OCI-LY7 (cell line): Measurements from ENCODE around the gene MKNK2. TPM values are rescaled to one million over a fixed set of nuclear protein-coding genes. Genes with fewer than 3 reads are reported as not detected.
A peak's percentile ranks its signal among the peaks of the same experiment; 100 is the strongest.

Experiments used
- BruUV-seq: library from RNA; stranded (reverse); fragments of 400-500 nt; replicated peaks from 2 replicates; lab custom pipeline; 2021; lab: Mats Ljungman, UMichigan
- CTCF ChIA-PET: fragments of 300-600 bp; sonication (Branson Sonifier 250); formaldehyde crosslinking; loops from one replicate; lab custom pipeline; 2022; ENCODE audit warnings: antibody characterized with exemption; ENCODE audit not compliant: unreplicated experiment; lab: Charles Lee
- POLR2A ChIA-PET: fragments of 300-600 bp; sonication (Branson Sonifier 250); formaldehyde crosslinking; loops from one replicate; lab custom pipeline; 2022; ENCODE audit warnings: antibody characterized with exemption; lab: Charles Lee
- DNase-seq: peaks from one replicate; pipeline ENCODE4 v3.0.0-alpha.2; 2015; ENCODE audit warnings: low spot score
- H2AFZ ChIP-seq: fragments of 200-600 bp; sonication (generic), shearing (Covaris generic); 2 replicates; pipeline ENCODE4 v1.6.1; 2014; ENCODE audit warnings: mild to moderate bottlenecking, antibody characterized with exemption, low read length, moderate library complexity
- H3K27ac ChIP-seq: fragments of 200-600 bp; sonication (generic); 2 replicates; pipeline ENCODE4 v1.5.1; 2014; ENCODE audit warnings: mixed run types, low read depth, mild to moderate bottlenecking, moderate library complexity, low read length, inconsistent platforms; ENCODE audit not compliant: poor library complexity, severe bottlenecking
- H3K36me3 ChIP-seq: fragments of 200-600 bp; sonication (generic); 2 replicates; pipeline ENCODE4 v1.6.1; 2014; ENCODE audit warnings: mild to moderate bottlenecking, antibody characterized with exemption, low read length, moderate library complexity, mixed read lengths; ENCODE audit not compliant: insufficient read depth
- H3K4me1 ChIP-seq: fragments of 200-600 bp; sonication (generic); 2 replicates; pipeline ENCODE4 v1.5.1; 2014; ENCODE audit warnings: mild to moderate bottlenecking, low read length; ENCODE audit not compliant: insufficient read depth, poor library complexity, severe bottlenecking
- H3K4me2 ChIP-seq: fragments of 200-600 bp; sonication (generic); 2 replicates; pipeline ENCODE4 v1.6.1; 2014; ENCODE audit warnings: mild to moderate bottlenecking, low read length
- H3K4me3 ChIP-seq: fragments of 200-600 bp; sonication (generic); 2 replicates; pipeline ENCODE4 v1.5.1; 2014; ENCODE audit warnings: mild to moderate bottlenecking, low read depth, low read length; ENCODE audit not compliant: poor library complexity, severe bottlenecking
- H3K79me2 ChIP-seq: fragments of 200-600 bp; sonication (generic); 2 replicates; pipeline ENCODE4 v1.6.1; 2016; ENCODE audit warnings: low read depth, mild to moderate bottlenecking, low read length, moderate library complexity, mixed read lengths; ENCODE audit not compliant: insufficient read depth
- H3K9me2 ChIP-seq: fragments of 200-600 bp; sonication (generic); 2 replicates; pipeline ENCODE4 v1.6.1; 2016; ENCODE audit warnings: mild to moderate bottlenecking, low read length, mixed read lengths; ENCODE audit not compliant: insufficient read depth
- H3K9me3 ChIP-seq: fragments of 200-600 bp; sonication (generic); 2 replicates; pipeline ENCODE4 v1.6.1; 2014; ENCODE audit warnings: mild to moderate bottlenecking, mixed run types, low read length, mixed read lengths
- H4K20me1 ChIP-seq: fragments of 200-600 bp; sonication (generic); 2 replicates; pipeline ENCODE4 v1.6.1; 2014; ENCODE audit warnings: mild to moderate bottlenecking, antibody characterized with exemption, low read length, moderate library complexity, mixed read lengths; ENCODE audit not compliant: insufficient read depth
- CTCF ChIP-seq: fragments of 200-600 bp; sonication (generic); conservative IDR thresholded peaks from 2 replicates; pipeline ENCODE4 v1.5.1; 2014; ENCODE audit warnings: mild to moderate bottlenecking, antibody characterized with exemption, low read length, moderate library complexity, mixed read lengths
- EZH2phosphoT487 ChIP-seq: fragments of 200-600 bp; sonication (generic); IDR thresholded peaks from 2 replicates; pipeline ENCODE4 v1.6.1; 2018; ENCODE audit warnings: low read depth, borderline replicate concordance, mild to moderate bottlenecking, mixed run types, antibody characterized with exemption, low read length, moderate library complexity, mixed read lengths
- intact Hi-C: fragments of 100-400 bp; cut with micrococcal nuclease; formaldehyde crosslinking; loops from one replicate; pipeline ENCODE4 v1.10.0; 2022; ENCODE audit not compliant: unreplicated experiment
- total RNA-seq, 2 experiments: library from RNA; depleted of rRNA in 1 of 2; stranded (reverse); fragments of >200 nt in 1 of 2; shearing (Covaris generic) in 1 of 2; gene quantifications; 2 replicates each; pipeline ENCODE4 v1.2.3, GENCODE V29; 2014 to 2022

MKNK2 gene
- total RNA-seq, 2 experiments from 2014 or later, result 115 to 225 TPM

GRCh38 chr19:2072757-2073551 lies 21.9 kb upstream of the MKNK2 start:
- H3K9me3 ChIP-seq, result no peaks in the 10 kb centered on the region
- no TSS peak for BruUV-seq
- H3K27ac ChIP-seq, result peak overlapping the region; percentile 69
- CTCF ChIA-PET, result no interaction called here
- H3K79me2 ChIP-seq, result peaks cover 18% of the 10 kb centered on the region; the same call in 1 of the 2 replicates
- H3K9me2 ChIP-seq, result no peaks in the 10 kb centered on the region
- H3K4me2 ChIP-seq, result no peak overlapping the region
- H3K36me3 ChIP-seq, result peaks cover 92% of the 10 kb centered on the region
- DNase-seq, result no peak
- H3K4me1 ChIP-seq, result peaks cover 28% of the 10 kb centered on the region
- no peak overlapping the region for H2AFZ ChIP-seq
- no peak overlapping the region for H3K4me3 ChIP-seq
- POLR2A ChIA-PET, result no interaction called here
- intact Hi-C loops, result no loop called here
- TF ChIP-seq CTCF (no peak), EZH2phosphoT487 (no peak)
- no peaks in the 10 kb centered on the region for H4K20me1 ChIP-seq

- ChIA-PET CTCF (no interaction called here), POLR2A (interaction anchor here (0.8 kb wide), 1 partner anchor 21 kb away, joined by 3 read pairs; no protein-coding TSS in a partner anchor)
- TF ChIP-seq CTCF (no peak), EZH2phosphoT487 (no peak)
- Histone ChIP-seq H3K36me3 (peaks cover 74% of the 10 kb centered on the region), H3K4me1 (peaks cover 38% of the 10 kb centered on the region), H3K4me2 (no peak overlapping the region), H2AFZ (no peak overlapping the region), H3K79me2 (peaks cover 11% of the 10 kb centered on the region; the same call in 1 of the 2 replicates), H3K27ac (no peak overlapping the region), H4K20me1 (no peaks in the 10 kb centered on the region), H3K4me3 (no peak overlapping the region), H3K9me3 (no peaks in the 10 kb centered on the region), H3K9me2 (no peaks in the 10 kb centered on the region)
- no peak for DNase-seq
- TSS peak; percentile 75 for BruUV-seq
- intact Hi-C loops, result no loop called here
Observed at GRCh38 chr19:2070986-2071673, 20.1 kb upstream of the MKNK2 start.
